Raji (cell line): ENCODE measurements around the gene GNG4.

ENCODE experiments used
- POLR2A ChIP-seq: IDR thresholded peaks from 2 replicates; pipeline ENCODE4 v1.6.1; 2011; ENCODE audit warnings: low read depth, low read length, control low read depth; ENCODE audit not compliant: insufficient read depth

Gene GNG4

DNA sequence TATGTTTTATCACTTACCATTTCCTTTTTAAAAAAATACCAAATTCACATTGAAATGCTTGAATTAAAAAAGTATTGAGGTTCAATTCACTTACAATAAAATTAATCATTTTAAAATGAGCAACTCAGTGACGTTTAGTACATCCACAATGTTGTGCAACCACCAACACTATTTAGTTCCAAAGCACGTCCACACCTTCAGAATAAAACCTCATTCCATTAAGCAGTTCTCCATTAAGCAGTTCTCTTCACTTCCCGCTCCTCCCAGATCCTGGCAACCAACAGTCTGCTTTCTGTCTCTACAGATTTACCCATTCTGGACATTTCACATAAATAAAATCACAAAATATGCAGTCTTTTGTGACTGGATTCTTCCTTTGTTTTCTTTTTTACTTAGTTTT, 41.3 kb downstream of the GNG4 start:
- TF ChIP-seq POLR2A: no peak

GRCh38 chr1:235607284-235607683, 42.3 kb downstream of the GNG4 start:
- no peak for TF ChIP-seq POLR2A

GRCh38 chr1:235601104-235601503, 48.5 kb downstream of the GNG4 start:
- TF ChIP-seq POLR2A: no peak

DNA sequence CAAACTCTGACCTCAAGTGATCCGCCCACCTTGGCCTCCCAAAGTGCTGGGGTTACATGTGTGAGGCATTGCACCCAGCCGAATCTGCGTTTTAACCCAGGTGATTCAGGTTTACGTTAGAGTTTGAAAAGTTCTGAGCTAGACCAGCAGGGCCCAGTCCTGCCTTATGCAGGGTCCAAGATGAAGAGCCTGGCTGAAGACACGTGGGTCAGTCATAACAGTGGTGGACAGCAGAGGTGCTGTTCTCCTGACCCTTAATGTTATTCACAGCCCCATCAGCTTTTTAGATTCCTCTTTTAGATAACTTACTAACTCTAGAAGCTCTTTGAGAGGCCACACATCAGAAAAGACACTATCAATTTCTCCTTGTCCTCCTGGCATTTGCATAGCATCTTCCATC, 50.0 kb downstream of the GNG4 start:
- no peak for TF ChIP-seq POLR2A

DNA sequence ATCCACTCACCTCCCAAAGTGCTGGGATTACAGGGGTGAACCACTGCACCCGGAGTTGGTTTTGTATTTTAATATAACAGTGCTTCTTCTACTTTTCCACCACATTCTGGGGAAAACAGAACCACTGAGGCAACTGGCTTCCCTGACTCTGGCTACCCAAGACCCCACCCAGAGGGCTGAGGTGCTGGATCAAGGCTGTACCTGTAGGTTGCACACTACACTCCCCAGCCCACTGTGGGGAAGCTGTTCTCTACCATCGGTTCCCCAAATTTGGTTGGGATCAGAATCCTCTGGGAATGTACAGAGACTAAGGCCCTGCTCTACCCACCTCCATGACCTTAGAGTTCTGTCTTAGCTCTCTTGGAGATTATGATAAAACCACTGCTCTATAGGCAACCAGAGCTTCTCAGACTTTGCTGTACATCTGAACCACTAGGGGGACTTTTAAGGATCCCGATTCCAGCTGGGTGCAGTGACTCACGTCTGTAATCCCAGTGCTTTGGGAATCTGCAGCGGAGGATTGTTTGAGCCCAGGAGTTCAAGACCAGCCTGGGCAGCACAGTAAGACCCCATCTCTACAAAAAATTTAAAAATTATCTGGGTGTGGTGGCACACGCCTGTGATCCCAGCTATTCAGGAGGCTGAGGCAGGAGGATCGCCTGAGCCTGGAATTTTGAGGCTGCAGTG, 51.6 kb downstream of the GNG4 start:
- no peak for TF ChIP-seq POLR2A

- no peak for TF ChIP-seq POLR2A
Measured at GRCh38 chr1:235595079-235595478, 54.5 kb downstream of the GNG4 start.

DNA sequence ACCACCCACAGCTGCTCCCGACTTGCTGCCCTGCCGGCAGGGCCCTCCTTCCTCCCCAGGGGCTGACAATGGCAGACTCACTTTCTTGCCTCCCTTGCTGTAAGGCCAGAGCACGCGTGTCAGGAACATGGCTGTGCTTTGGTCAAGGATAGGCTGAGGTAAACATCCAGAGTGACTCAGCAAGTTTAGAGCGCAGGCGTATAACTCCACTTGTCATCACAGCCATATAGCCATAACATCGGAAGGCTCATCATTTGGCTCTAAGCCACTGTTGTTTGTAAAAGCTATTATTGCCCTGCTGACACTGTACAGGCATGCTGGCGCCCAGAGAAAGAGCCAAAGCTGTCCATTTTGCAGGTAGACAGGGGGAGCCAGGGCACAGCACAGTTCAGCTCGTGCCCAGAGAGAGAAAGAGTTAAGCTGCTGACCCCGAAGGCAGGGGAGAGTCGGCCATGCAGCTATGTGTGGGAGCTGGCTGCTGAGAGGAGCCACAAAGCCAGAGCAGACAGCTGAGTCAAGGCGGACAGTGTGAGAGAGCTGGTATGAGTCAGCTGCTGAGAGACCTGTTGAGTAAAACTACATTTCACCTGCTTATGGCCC, 60.6 kb downstream of the GNG4 start:
- TF ChIP-seq POLR2A: no peak

- TF ChIP-seq POLR2A: no peak
Measured at GRCh38 chr1:235588156-235588555, 61.4 kb downstream of the GNG4 start.

GRCh38 chr1:235586992-235587391, 62.6 kb downstream of the GNG4 start:
- no peak for TF ChIP-seq POLR2A

GRCh38 chr1:235586413-235586812, 63.2 kb downstream of the GNG4 start:
- TF ChIP-seq POLR2A: no peak

DNA sequence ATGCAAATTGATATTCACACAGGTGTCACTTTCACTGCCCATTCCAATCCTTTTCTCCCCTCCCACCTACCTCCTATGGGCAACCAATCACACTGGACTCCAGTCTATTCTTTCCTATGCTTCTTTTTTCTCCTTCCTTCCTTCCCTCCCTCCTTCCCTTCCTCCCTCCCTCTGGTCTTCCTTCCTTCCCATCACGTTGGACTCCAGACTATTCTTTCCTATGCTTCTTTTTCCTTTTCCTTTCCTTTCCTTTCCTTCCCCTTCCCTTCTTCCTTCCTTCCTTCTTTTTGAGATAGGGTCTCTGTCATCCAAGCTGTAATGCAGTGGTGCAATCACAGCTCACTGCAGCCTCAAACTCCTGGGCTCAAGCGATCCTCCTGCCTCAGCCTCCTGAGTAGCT, 64.6 kb downstream of the GNG4 start:
- TF ChIP-seq POLR2A: no peak

DNA sequence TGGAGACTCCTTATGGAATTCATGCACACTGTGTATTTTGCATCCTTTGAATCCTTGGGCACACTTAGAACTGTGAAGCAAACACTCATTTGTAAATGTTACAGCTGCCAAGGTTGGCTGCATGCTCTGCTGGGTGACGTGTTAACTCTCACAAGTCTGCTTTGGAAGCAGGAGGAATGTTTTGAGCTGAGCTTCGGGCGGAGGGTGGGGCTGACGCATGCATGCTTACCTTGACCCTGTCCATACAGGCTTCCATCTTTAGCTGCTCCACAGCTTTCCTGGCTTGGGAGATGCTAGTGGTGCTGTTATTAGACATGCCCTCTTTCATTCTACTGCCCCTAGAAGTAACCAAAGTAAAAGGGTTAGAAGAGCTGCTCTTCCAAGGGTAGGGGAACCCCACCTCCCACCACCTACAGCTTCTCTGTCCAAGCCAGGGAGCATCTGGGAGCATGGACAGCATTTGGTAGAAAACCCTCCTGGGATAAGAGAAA, 66.0 kb downstream of the GNG4 start:
- TF ChIP-seq POLR2A: no peak

GRCh38 chr1:235582130-235582529, 67.5 kb downstream of the GNG4 start:
- TF ChIP-seq POLR2A: no peak

DNA sequence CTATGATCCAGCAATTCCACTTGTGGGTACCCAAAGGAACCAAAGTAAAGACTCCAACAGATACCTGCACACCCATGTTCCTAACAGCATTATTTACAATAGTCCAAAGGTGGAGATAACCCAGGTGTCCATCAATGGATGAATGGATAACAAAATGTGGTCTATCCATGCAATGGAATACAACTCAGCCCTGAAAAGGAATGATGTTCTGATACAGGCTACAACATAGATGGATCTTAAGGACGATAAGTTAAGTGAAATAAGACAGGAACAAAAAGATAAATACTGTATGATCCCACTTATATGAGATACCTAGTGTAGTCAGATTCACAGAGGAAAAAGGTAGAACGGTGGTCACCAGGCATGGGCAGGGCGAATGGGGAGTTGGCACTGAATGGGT, 69.7 kb downstream of the GNG4 start:
- no peak for TF ChIP-seq POLR2A

GRCh38 chr1:235575597-235575996, 74.0 kb downstream of the GNG4 start:
- no peak for TF ChIP-seq POLR2A

GRCh38 chr1:235573880-235574279, 75.7 kb downstream of the GNG4 start:
- no peak for TF ChIP-seq POLR2A

DNA sequence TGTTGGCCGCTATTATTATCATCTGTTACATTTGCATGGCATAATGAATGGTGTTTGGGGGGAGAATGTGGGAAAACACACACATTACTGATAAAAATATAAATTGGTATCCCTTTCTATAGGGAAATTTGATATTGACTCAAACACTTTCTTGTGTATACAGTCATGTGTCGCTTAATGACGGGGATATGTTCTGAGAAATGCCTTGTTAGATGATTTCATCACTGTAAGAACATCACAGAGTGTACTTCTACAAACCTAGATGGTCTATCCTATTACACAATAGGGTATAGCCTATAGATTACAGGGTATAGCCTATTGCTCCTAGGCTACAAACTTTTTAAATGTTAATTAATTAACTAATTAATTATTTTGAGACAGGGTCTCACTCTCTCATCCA, 78.1 kb downstream of the GNG4 start:
- no peak for TF ChIP-seq POLR2A
